Epithelial cell of esophagus (primary cell): Measurements from ENCODE around the gene MIF4GD.

Experiments
- DNase-seq: peaks from one replicate; pipeline ENCODE4 v3.0.0; 2010; ENCODE audit warnings: low read depth
- H3K4me3 ChIP-seq: 2 replicates; pipeline ENCODE4 v1.5.1; 2011; ENCODE audit warnings: mild to moderate bottlenecking, low read length, control low read depth
- CTCF ChIP-seq: IDR thresholded peaks from 2 replicates; pipeline ENCODE4 v1.5.1; 2011; ENCODE audit warnings: low read depth, mild to moderate bottlenecking, low read length, control low read depth, inconsistent platforms; ENCODE audit not compliant: insufficient read depth; ENCODE audit errors: missing control alignments

The MIF4GD gene, protein sequence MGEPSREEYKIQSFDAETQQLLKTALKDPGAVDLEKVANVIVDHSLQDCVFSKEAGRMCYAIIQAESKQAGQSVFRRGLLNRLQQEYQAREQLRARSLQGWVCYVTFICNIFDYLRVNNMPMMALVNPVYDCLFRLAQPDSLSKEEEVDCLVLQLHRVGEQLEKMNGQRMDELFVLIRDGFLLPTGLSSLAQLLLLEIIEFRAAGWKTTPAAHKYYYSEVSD

GRCh38 chr17:75270966-75271232 is at the start of gene MIF4GD:
MIF4GD (minus strand) TSS chr17:75271231; CDS start chr17:75270195, 1,036 bp downstream.
- H3K4me3 ChIP-seq: peak within 1 kb of the TSS; percentile 91
- TF ChIP-seq CTCF: no peak

DNA sequence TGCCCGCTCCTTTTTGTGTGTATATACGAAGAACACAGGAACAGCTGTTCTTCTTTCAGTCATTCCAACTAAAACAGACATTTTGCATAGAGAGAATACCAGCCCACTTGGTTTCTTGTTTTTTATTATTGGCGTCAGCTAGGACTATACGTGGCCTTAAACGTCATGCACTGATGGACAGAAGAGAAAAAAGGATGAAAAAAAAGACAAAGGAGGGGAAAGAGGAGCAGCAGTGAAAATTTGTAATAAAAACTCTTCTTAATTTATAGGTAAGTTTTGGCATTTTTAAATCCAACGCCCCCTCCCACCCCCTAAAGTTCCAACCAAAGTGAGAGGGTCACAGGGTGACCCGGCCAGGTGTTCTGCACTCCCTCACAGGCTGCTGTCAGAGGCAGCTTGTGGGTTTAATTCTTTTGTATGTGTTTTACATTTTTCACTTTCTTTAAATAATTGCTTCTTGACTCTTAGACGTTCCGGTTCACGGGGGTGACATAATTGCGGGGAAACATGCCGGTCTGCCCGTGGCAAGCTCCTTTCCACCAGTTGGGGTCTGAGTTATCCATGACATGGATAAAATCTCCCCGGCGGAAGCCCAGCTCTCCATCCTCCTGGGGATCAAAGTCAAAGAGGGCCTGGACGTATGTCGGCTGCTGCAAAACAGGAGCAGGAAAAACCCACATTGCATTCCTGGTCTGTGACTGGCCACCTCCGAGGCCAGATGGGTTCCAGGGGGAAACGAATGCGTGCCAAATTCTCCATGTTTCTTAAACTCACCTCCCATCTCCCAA is 49.1 kb upstream of the MIF4GD start:
- TF ChIP-seq CTCF: no peak
- no peak for DNase-seq
- H3K4me3 ChIP-seq: no peak overlapping the region

More at GRCh38 chr17:75270966-75271232, at the start of gene MIF4GD:
- no peak for DNase-seq

DNA sequence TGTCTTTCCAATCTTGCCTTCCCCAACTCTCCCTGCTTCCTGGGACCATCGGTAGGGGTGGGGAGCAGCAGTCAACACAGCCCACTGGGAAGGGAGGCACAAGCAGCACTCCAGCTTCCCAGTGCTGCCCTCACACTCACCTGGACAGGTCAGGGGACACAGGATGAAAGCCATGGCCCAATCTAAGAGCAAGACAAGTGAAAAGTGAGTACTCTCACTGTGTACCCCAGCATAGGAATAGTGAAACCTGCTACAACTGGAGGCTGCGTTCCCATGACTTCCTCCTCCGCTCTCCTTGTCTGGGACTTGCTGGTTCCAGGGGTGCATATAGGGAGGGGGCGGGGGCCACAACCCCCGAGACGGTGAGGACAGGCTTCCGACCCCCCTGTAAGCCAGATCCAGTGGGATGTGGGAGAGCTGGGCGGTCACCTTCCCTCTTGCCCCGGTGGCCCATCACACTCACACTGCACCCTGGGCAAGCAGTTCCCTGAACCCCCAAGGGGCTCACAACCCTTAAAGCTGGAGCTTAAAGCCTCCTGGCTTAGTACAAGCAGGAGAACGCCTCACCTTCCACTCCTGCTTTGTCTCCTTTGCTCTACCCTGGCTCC is 47.7 kb upstream of the MIF4GD start:
- no peak overlapping the region for H3K4me3 ChIP-seq
- no peak for DNase-seq

DNA sequence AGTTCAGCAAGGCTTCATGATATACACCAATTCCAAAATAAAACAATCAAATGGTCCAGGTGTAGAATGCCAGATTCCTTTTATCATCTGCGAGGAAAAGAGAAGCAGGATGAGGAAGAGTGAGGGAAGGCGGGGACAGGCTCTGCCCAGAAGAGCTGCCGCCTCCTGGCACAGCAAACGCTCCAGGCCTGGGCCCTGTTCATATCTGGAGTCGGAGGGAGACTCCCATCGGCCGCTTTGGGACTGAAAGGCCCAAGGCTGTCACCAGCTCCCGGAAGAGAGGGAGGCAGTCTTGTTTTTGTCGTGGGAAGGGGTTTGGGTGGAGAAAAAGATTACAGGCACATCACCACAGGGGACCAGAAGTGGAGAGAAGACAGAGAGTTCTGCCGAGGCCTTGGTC is 47.2 kb upstream of the MIF4GD start:
- no peak for TF ChIP-seq CTCF
- H3K4me3 ChIP-seq: no peak overlapping the region
- no peak for DNase-seq

More for the DNA sequence above, 47.7 kb upstream of the MIF4GD start:
- no peak for TF ChIP-seq CTCF

DNA sequence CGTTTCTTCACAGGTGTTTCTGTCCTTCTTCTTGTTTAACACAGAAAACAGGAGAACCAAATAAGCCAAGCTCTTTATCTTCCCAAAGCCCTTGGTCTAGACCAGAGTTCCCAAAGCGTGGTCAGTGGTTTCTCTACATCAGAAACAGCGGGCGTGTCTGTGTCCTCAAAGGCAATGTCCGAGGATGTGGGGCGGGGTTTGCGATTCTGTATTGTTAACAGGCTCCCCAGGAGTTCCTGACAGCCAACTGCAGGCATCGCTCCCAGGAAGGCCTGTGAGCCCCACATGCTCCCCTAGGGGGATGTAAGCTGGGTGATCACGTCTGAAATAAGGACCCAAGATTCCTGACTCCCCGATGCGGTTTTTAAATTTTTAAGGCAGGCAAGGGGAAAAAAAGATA is 46.6 kb upstream of the MIF4GD start:
- TF ChIP-seq CTCF: no peak
- DNase-seq: no peak
- H3K4me3 ChIP-seq: no peak overlapping the region

DNA sequence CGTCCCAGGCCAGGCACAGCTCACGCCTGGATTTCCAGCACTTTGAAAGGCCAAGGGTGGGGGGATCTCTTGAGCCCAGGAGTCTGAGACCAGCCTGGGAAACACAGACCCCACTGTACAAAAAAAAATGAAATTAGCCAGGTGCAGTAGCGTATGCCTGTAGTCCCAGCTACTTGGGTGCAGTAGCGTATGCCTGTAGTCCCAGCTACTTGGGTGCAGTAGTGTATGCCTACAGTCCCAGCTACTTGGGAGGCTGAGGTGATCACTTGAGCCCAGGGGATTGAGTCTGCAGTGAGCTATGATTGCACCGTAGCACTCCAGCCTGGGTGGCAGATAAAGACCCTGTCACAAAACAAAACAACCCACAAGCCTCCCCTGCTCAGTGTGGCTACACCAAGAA is 45.2 kb upstream of the MIF4GD start:
- no peak for DNase-seq
- no peak for TF ChIP-seq CTCF
- no peak overlapping the region for H3K4me3 ChIP-seq
